B cell (primary cell): Measurements from ENCODE around the gene UTP3. TPM values are rescaled to one million over a fixed set of nuclear protein-coding genes. Genes with fewer than 3 reads are reported as not detected.

Source experiments
- ATAC-seq: fragments of 200-7000 bp; cut with Tn5 transposase; one replicate; pipeline ENCODE4 v1.10.0; 2021; ENCODE audit warnings: low read depth, mild to moderate bottlenecking, moderate number of reproducible peaks, moderate library complexity
- CTCF ChIA-PET: fragments of 350-600 bp; sonication (Branson Sonifier 250); formaldehyde crosslinking; loops from one replicate; lab custom pipeline; 2021; ENCODE audit warnings: antibody characterized with exemption, inconsistent platforms; lab: Charles Lee
- POLR2A ChIA-PET: fragments of 350-600 bp; sonication (Branson Sonifier 250); formaldehyde crosslinking; loops from one replicate; lab custom pipeline; 2021; ENCODE audit warnings: antibody characterized with exemption; lab: Charles Lee
- DNase-seq: peaks from one replicate; pipeline ENCODE4 v3.0.0; 2013
- H2AFZ ChIP-seq: 2 replicates; pipeline ENCODE4 v1.6.1; 2012; ENCODE audit warnings: mild to moderate bottlenecking, low read depth, low read length; ENCODE audit not compliant: insufficient read depth, poor library complexity, severe bottlenecking
- H3K27ac ChIP-seq, 2 donors: 1 replicate in 1 of 2; 2 replicates in 1 of 2; pipeline ENCODE4 v1.5.1; 2012 to 2013; ENCODE audit warnings: low read length in 2 of 2, mild to moderate bottlenecking in 2 of 2, moderate library complexity in 1 of 2
- H3K27me3 ChIP-seq, 4 experiments: fragments of 200-600 bp in 1 of 4; sonication (generic) in 1 of 4; replicated peaks in 1 of 4; 1 replicate in 2 of 4; 2 replicates in 2 of 4; pipeline versions ENCODE4 v1.6.1 to v1.7.0; 2013 to 2016; ENCODE audit warnings: low read length in 3 of 4, mild to moderate bottlenecking in 2 of 4, mixed read lengths in 1 of 4, moderate library complexity in 1 of 4; ENCODE audit not compliant: insufficient read depth in 4 of 4, control insufficient read depth in 3 of 4; ENCODE audit errors: control extremely low read depth in 1 of 4
- H3K36me3 ChIP-seq, 2 experiments: replicated peaks in 1 of 2; 1 replicate in 1 of 2; 2 replicates in 1 of 2; pipeline versions ENCODE4 v1.6.1 to v1.7.1; 2013; ENCODE audit warnings: low read length in 1 of 2; ENCODE audit not compliant: insufficient read depth in 2 of 2, control insufficient read depth in 1 of 2; ENCODE audit errors: control extremely low read depth in 1 of 2, extremely low read depth in 1 of 2
- H3K4me1 ChIP-seq, 2 donors: fragments of 200-600 bp in 1 of 2; sonication (generic) in 1 of 2; 1 replicate in 1 of 2; 2 replicates in 1 of 2; pipeline versions ENCODE4 v1.5.1 to v1.6.1; 2013 to 2017; ENCODE audit warnings: low read length in 2 of 2; ENCODE audit not compliant: control insufficient read depth in 2 of 2, insufficient read depth in 2 of 2
- H3K4me2 ChIP-seq: replicated peaks from 2 replicates; pipeline ENCODE3; 2012; ENCODE audit warnings: mild to moderate bottlenecking, low read depth, low read length; ENCODE audit not compliant: poor library complexity, severe bottlenecking
- H3K4me3 ChIP-seq, 5 experiments: fragments of 200-600 bp in 1 of 5; sonication (generic) in 1 of 5; 1 replicate in 3 of 5; 2 replicates in 2 of 5; pipeline versions ENCODE4 v1.5.1 to v1.7.0; 2011 to 2016; ENCODE audit warnings: low read length in 4 of 5, mild to moderate bottlenecking in 4 of 5, low read depth in 2 of 5, control low read depth in 1 of 5, moderate library complexity in 1 of 5; ENCODE audit not compliant: insufficient read depth in 1 of 5; ENCODE audit errors: control extremely low read depth in 1 of 5, extremely low read depth in 1 of 5
- H3K79me2 ChIP-seq: fragments of 200-600 bp; sonication (generic); one replicate; pipeline ENCODE4 v1.6.0; 2016; ENCODE audit warnings: low read length; ENCODE audit not compliant: control insufficient read depth, insufficient read depth
- H3K9ac ChIP-seq: fragments of 200-600 bp; sonication (generic); 2 replicates; pipeline ENCODE4 v1.6.1; 2017; ENCODE audit warnings: mild to moderate bottlenecking, low read length, moderate library complexity
- H3K9me3 ChIP-seq, 3 donors: one replicate each; pipeline versions ENCODE4 v1.6.1 to v1.7.1; 2013; ENCODE audit warnings: low read length in 2 of 3; ENCODE audit not compliant: control insufficient read depth in 2 of 3, insufficient read depth in 1 of 3; ENCODE audit errors: control extremely low read depth in 1 of 3
- H4K20me1 ChIP-seq: 2 replicates; pipeline ENCODE4 v1.6.0; 2012; ENCODE audit warnings: mild to moderate bottlenecking, low read length; ENCODE audit not compliant: insufficient read depth, control insufficient read depth, poor library complexity, severe bottlenecking
- H3K27ac Mint-ChIP-seq: one replicate; pipeline ENCODE4 v1.8.0; 2021; ENCODE audit warnings: mixed read lengths
- H3K27me3 Mint-ChIP-seq: one replicate; pipeline ENCODE4 v1.8.0; 2021; ENCODE audit warnings: mixed read lengths
- H3K4me1 Mint-ChIP-seq: one replicate; pipeline ENCODE4 v1.8.0; 2021; ENCODE audit warnings: mixed read lengths
- H3K4me3 Mint-ChIP-seq: one replicate; pipeline ENCODE4 v1.8.0; 2021; ENCODE audit warnings: mixed read lengths
- H3K9me3 Mint-ChIP-seq: one replicate; pipeline ENCODE4 v1.8.0; 2022; ENCODE audit warnings: mixed read lengths; ENCODE audit not compliant: insufficient read depth
- CTCF ChIP-seq: fragments of 200-600 bp; IDR thresholded peaks from one replicate; pipeline ENCODE4 v1.8.0; 2022; ENCODE audit warnings: antibody characterized with exemption, mild to moderate bottlenecking
- EZH2 ChIP-seq: IDR thresholded peaks from 2 replicates; pipeline ENCODE4 v1.6.1; 2012; ENCODE audit warnings: borderline replicate concordance, low read depth, mild to moderate bottlenecking, moderate library complexity, low read length; ENCODE audit not compliant: insufficient read depth, poor library complexity, severe bottlenecking
- WGBS: methylation state at CpG from one replicate; pipeline ENCODE4 v1.1.5; 2013; ENCODE audit warnings: missing lambda C conversion rate; ENCODE audit not compliant: insufficient coverage; 5-methylcytosine and 5-hydroxymethylcytosine counted together
- intact Hi-C: fragments of 100-400 bp; cut with micrococcal nuclease; formaldehyde crosslinking; loops from one replicate; pipeline ENCODE4 v1.10.0; 2022
- polyA plus RNA-seq: library from polyadenylated mRNA; depleted of rRNA; stranded (reverse); fragments of >200 nt; gene quantifications from 2 replicates; pipeline ENCODE4 v1.2.3, GENCODE V29; 2012
- total RNA-seq, 2 donors: library from RNA; stranded (reverse); fragments of 120-200 nt in 1 of 2; gene quantifications; 1 replicate in 1 of 2; 2 replicates in 1 of 2; pipeline versions ENCODE4 v1.2.3 to v1.2.4, GENCODE V29; 2013 to 2022

The UTP3 gene
- total and polyA plus RNA-seq, 2 donors (not counting 1 experiment from before 2014, with no cell fraction given), result 6.2 to 42.2 TPM

- DNase-seq, result no peak
These were observed 46.6 kb downstream of the UTP3 start for GRCh38 chr4:70734971-70735370.

More at GRCh38 chr4:70734971-70735370, 46.6 kb downstream of the UTP3 start:
- peak overlapping the region; percentile 92 for H3K27ac Mint-ChIP-seq
- no peaks in the 10 kb centered on the region for H3K9me3 Mint-ChIP-seq
- ATAC-seq, result peak; percentile 29
- peak overlapping the region; percentile 70 to 74 for H3K27ac ChIP-seq
- ChIA-PET POLR2A (interaction anchor here (0.6 to 3.7 kb wide), 6 partner anchors 20 to 109 kb away, joined by 4 to 29 read pairs (median 6); partner anchors contain the start of gene UTP3), CTCF (interaction anchor here (0.8 to 4.5 kb wide), 36 partner anchors 9 to 276 kb away, joined by 3 to 47 read pairs (median 5); partner anchors contain the start of genes DCK, MOB1B and UTP3)
- peaks cover 44% of the 10 kb centered on the region for H3K4me1 Mint-ChIP-seq
- intact Hi-C loops, result loop anchor here (1.0 to 10.0 kb wide), 7 partner anchors 19 to 260 kb away; partner anchors contain the start of genes DCK, GRSF1, MOB1B and UTP3
- peak overlapping the region; percentile 5 to 74 (median 37) for H3K4me3 ChIP-seq
- peak overlapping the region; percentile 83 for H3K4me2 ChIP-seq
- no peaks in the 10 kb centered on the region for H3K9me3 ChIP-seq
- no peaks in the 10 kb centered on the region for H3K27me3 ChIP-seq
- no peaks in the 10 kb centered on the region for H4K20me1 ChIP-seq
- peak overlapping the region; percentile 67 for H3K9ac ChIP-seq
- H3K36me3 ChIP-seq, result no peaks in the 10 kb centered on the region
- TF ChIP-seq EZH2 (no peak), CTCF (no peak)
- H3K4me3 Mint-ChIP-seq, result peak overlapping the region; percentile 73
- no peaks in the 10 kb centered on the region for H3K27me3 Mint-ChIP-seq
- peaks cover 44 to 45% of the 10 kb centered on the region in 2 donors for H3K4me1 ChIP-seq
- WGBS, result 16% methylated on average over 3 of the region's 3 CpGs
- peaks cover 67% of the 10 kb centered on the region for H3K79me2 ChIP-seq
- peak overlapping the region; percentile 77 for H2AFZ ChIP-seq
